H54 (cell line): ENCODE data around the gene TSPEAR.
"Not testable (repeated sequence)": the region's sequence is repeated elsewhere in the genome, so short reads cannot be mapped to it uniquely, and the experiment has no call there.

Source experiments
- DNase-seq: peaks from one replicate; pipeline ENCODE4 v3.0.0; 2011; ENCODE audit warnings: low spot score, mixed read lengths; ENCODE audit not compliant: insufficient read length
- FAIRE-seq: peaks from 3 replicates; lab custom pipeline; 2011; peaks lifted over from hg19 to GRCh38; lab: Jason Lieb, UNC
- POLR2A ChIP-seq: IDR thresholded peaks from 2 replicates; pipeline ENCODE4 v1.6.1; 2011; ENCODE audit warnings: low read depth, mild to moderate bottlenecking, low read length

The TSPEAR gene

DNA sequence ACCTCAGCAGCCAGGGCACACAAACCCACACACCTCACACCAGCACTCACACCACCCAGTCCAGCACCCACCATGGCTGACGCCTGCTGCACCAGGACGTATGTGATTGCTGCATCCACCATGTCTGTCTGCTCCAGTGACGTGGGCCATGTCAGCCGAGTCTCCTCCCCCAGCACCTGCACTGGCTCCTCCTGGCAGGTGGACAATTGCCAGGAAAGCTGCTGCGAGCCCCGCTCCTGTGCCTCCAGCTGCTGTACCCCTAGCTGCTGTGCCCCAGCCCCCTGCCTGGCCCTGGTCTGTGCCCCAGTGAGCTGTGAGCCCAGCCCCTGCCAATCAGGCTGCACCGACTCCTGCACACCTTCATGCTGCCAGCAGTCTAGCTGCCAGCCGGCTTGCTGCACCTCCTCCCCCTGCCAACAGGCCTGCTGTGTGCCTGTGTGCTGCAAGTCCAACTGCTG, 99.3 kb downstream of the TSPEAR start, which contains the start of gene KRTAP10-8:
TSS of gene KRTAP10-8 (plus strand) at position 51 of the 458 bp plus-strand sequence. CDS start at position 73, 22 bp downstream.
- DNase-seq (no peak), FAIRE-seq (no peak)
- TF ChIP-seq POLR2A: no peak

DNA sequence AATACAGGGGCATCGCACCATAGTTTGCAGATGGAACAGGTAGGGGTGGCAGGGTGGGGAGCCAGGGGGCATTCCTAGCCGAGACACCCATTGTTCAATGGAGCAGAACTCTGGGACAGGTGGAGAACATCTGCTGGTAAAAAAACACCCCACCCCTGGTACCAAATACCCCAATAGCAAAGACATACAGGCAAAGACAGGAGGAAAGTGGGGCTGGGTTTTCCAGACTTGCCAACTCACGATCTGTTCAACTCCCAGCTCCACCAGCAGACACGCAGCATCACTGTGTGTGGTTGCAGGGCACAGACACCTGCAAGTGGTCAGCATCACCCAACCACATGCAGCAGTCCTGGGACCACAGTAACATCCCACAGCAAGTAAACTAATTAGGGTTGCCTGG, 99.8 kb downstream of the TSPEAR start:
- DNase-seq (no peak), FAIRE-seq (no peak)
- TF ChIP-seq POLR2A: no peak

DNA sequence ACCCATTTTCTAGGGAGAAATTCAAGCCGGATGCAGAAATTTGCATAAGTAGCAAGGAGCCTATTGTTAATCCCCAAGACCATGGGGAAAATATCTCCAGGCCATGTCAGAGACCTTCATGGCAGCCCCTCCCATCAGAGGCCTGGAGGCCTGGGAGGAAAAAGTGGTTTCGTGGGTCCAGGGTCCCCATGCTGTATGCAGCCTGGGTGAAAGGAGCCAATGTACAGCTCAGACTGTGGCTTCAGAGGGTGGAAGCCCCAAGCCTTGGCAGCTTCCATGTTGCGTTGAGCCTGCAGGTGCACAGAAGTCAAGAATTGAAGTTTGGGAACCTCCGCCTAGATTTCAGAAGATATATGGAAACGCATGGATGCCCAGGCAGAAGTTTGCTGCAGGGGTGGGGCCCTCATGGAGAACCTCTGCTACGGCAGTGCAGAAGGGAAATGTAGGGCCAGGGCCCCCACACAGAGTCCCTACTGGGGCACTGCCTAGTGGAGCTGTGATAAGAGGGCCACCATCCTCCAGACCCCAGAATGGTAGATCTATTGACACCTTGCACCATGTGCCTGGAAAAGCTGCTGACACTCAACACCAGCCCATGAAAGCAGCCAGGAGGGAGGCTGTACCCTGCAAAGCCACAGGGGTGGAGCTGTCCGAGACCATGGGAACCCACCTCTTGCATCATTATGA, 101.1 kb downstream of the TSPEAR start:
- not testable (repeated sequence) for FAIRE-seq, DNase-seq

DNA sequence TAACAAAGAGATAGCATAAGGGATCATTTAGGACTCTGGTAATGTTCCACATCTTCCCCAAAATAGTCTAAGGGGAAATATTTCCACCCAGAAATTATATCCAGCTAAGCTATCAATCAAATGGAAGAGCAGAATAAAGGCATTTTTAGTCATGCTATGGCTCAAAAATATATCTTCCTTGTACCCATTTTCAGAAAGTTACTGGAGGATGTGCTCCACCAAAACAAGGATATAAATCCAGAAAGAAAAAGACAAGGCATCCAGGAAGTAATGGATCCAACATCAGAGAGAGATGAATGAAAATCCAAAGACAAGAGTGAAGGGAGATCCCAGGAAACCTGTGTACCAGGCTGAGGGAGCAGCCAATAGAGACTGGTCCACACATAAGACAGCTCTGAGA, 102.2 kb downstream of the TSPEAR start:
- TF ChIP-seq POLR2A: no peak
- DNase-seq: no peak
- FAIRE-seq: no peak

DNA sequence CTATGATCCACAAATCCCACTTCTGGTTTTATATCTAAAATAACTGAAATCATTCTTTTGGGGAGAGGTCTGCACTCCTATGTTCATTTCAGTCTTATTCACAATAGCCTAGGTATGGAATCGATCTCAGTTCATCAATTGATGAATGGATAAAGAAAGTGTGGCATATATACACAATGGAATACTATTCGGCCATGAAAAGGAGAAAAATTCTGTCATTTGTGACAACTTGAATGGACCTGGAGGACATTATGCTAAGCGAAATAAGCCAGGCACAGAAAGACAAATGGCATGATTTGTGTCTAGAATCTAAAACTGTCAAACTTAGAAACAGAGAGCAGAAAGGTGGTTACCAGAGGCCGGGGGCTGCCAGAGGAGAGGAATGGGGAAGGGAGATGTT, 104.9 kb downstream of the TSPEAR start:
- DNase-seq: no peak
- no peak for TF ChIP-seq POLR2A
- FAIRE-seq: no peak

DNA sequence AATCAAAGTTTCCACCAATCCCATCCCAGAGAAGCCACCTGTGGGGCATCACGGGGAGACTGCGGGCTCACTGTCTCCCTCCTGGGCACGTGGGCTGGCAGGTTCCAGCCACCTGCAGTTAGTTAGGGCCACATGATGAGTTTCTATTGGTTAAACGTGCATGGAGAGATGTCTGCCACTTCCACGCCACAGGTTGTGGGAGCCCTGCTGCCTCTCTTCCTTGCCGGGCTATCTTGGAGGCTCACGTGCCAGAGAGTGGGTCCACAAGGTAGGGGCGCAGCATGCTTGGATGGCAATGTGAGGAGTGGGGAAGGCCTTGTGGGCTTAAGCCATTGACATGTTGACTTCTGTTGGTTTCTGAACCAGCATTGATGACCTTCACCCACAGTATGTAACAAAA, 107.5 kb downstream of the TSPEAR start:
- FAIRE-seq: no peak
- TF ChIP-seq POLR2A: no peak
- no peak for DNase-seq

DNA sequence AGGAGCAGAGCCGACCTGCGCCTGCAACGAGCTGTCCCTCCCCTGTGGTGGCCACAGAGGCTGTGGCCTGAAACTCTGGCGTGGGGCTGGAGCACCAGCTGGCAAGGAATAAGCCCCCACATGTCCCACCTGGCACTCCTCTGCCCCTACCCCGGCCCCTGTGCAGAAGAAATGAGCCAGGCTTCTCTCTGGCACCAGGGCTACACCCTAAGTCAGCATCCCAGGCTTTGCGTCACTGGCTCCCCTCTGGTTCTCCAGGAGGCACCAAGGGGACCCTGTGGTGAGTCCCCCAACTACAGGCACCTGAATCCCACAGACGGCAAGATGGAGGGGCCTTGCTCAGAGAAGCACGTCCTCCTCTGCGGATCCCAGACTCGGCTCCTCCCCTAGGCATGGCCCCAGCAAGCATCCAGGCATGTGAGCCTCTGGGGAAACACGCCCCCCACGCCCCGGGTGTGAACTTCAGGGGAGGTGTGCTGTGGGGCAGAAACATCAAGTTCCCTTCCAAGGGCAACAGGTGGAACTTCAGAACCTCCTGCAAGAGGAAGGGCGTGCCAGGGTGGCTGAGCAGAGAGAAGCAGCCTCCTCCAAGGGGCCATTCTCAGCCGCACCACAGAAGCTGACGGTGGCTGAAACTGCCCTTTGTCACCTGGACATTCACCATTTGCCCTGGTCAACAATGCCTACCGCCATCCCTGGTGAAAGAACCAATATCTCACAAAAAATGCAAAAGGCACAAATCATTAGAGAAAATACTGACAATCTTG, 108.1 kb downstream of the TSPEAR start:
- no peak for FAIRE-seq
- no peak for TF ChIP-seq POLR2A
- no peak for DNase-seq

DNA sequence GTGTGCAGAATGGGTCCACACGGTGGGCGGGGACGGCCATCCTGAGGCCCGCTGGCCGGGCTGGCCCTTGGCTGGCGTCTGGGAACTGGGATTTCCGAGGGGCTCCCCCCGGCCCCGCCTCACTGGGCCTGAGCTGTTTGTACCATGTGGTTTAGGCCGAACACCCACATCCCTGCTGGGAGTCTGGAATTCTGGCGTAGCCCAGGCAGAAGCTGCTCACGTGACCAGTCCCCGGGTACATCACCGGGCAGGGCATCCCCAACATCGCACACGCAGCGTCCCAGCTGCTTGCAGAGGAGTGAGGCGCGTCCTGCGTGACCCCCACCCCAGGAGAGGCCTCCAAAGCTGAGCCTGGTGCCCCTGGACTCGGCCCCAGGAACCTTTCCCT, 108.9 kb downstream of the TSPEAR start:
- FAIRE-seq (no peak), DNase-seq (no peak)
- TF ChIP-seq POLR2A: no peak

DNA sequence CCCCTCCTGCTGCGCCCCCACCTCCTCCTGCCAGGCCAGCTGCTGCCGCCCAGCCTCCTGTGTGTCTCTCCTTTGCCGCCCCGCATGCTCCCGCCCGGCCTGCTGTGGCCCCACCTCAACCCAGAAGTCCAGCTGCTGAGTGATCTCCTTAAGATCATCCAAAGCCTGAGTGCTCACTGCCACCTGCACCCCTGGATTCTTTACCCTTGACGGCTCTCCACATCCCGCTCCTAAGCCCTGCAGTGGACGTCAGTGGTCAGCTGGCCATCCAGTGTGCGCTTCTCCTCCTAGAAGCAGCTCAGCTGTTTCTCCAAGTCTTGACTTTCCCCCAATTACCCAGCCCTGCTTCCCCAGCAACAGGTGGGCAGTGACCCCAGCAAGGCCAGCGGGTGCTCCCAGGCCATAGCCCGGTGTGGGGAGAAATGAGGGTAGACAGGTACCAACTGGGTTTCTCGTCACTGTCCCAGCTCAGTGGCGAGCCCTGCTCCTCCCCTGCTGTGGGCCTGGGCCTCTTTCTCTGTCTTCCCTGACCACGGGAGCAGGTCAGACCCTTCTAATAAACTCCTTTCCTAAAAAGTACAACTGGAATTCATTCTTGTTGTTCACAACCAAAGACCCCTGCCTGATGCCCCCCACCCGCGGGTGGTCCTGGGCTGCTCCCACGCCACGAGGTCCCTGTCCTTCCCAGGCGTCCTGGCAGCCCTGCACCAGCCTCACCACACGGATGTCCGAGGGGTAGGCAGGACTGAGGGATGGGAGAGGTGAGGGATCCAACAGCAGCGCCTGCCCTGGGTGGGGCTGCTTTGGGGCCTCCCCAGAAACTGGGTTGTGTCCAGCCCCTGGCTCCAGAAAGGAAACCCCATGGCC, 109.5 kb downstream of the TSPEAR start:
- DNase-seq: no peak
- no peak for TF ChIP-seq POLR2A
- FAIRE-seq: no peak

DNA sequence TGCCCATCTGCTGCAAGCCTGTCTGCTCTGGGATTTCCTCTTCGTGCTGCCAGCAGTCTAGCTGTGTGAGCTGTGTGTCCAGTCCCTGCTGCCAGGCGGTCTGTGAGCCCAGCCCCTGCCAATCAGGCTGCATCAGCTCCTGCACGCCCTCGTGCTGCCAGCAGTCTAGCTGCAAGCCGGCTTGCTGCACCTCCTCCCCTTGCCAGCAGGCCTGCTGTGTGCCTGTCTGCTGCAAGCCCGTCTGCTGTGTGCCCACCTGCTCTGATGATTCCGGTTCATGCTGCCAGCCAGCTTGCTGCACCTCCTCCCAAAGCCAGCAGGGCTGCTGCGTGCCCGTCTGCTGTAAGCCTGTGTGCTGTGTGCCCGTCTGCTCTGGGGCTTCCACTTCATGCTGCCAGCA, 110.3 kb downstream of the TSPEAR start:
- DNase-seq, FAIRE-seq: not testable (repeated sequence)

DNA sequence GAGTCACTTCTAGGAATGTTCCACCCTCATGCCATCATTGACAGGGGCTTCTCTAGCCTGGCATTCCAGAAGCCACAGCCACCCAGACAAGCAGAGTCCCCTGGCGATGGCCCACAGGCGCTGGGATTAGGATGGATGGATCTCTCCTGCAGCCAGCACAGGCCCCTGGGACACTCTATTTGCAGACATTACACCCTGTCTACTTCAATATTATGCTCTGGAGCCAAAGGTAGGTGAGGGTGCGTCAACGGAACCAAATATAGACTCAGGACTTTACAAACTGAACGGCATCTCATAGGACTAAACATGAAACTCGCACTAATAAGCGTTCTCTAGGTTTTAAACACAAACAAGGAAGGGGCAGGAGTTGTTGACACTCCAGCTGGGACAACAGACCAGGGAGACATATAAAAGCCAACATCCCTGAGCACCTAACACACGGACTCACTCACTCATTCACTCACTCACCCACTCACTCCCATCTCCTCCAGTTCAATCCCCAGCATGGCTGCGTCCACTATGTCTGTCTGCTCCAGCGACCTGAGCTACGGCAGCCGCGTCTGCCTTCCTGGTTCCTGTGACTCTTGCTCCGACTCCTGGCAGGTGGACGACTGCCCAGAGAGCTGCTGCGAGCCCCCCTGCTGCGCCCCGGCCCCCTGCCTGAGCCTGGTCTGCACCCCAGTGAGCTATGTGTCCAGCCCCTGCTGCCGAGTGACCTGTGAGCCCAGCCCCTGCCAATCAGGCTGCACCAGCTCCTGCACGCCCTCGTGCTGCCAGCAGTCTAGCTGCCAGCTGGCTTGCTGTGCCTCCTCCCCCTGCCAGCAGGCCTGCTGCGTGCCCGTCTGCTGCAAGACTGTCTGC, 111.0 kb downstream of the TSPEAR start, which contains the start of gene KRTAP10-7:
TSS of gene KRTAP10-7 (plus strand) at position 480 of the 861 bp plus-strand sequence. CDS start at position 505, 25 bp downstream.
- not testable (repeated sequence) for DNase-seq, FAIRE-seq

DNA sequence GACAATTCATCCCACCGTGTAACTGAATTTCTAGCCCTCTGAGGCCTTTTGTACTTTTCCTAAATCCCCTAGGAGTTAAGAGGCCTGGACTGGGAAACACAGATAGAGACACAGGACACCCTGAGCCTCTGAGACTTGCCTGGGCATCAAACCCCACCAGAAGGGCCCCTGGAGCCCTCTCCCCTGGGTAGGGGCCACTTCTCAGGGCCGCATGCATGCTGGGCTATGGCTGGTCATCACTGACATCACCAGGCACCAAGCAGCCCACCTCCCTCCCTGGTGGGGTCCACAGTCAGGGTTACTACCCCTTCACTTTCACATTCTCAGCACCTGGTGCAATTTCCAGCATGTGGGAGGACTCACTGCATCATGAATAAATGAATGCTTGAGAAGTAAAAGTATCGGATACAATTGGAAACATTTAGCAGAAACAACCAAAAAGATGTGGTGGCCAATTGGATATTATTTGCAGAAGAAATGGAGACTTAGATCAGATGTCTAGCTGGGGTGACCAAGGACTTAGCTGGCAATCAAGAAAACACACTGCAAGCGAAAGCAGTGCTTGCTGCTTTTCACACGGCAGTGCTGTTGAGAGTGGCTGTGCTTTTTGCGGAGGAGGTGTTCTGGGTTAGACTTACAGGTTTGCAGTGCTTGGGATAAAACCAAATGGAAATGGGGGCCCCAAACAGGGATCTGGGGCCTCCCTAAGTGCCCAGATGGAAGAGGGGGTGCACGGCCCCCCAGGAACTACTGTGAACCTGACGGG, 111.9 kb downstream of the TSPEAR start:
- FAIRE-seq (no peak), DNase-seq (no peak)
- no peak for TF ChIP-seq POLR2A
